DOHH2 (cell line): ENCODE results near the gene TSPAN11.

Source experiments
- CTCF ChIP-seq: fragments of 200-600 bp; sonication (generic); IDR thresholded peaks from one replicate; pipeline ENCODE4 v1.5.1; 2014; ENCODE audit warnings: antibody characterized with exemption, mild to moderate bottlenecking, low read depth, low read length; ENCODE audit not compliant: poor library complexity, severe bottlenecking
- EZH2phosphoT487 ChIP-seq: fragments of 200-600 bp; sonication (generic); IDR thresholded peaks from 2 replicates; pipeline ENCODE4 v1.6.1; 2017; ENCODE audit warnings: borderline replicate concordance, mild to moderate bottlenecking, antibody characterized with exemption, low read length, moderate library complexity, mixed read lengths

GRCh38 chr12:30962047-30962446 lies 35.5 kb downstream of the TSPAN11 start:
- TF ChIP-seq CTCF: no peak
- TF ChIP-seq EZH2phosphoT487: no peak
